Heart left ventricle (tissue), 13 donors: ENCODE measurements around the gene TMEFF1.

Experiments used
- CTCF ChIP-seq, 12 donors: fragments of 200-600 bp; sonication (generic) in 4 of 12; IDR thresholded peaks; one replicate each; pipeline versions ENCODE4 v1.5.0 to v1.8.0; 2018 to 2022; ENCODE audit warnings: antibody characterized with exemption in 12 of 12, mild to moderate bottlenecking in 5 of 12
- POLR2A ChIP-seq, 2 donors: fragments of 450-650 bp; IDR thresholded peaks; one replicate each; pipeline ENCODE4 v1.6.1; 2017; ENCODE audit warnings: antibody characterized with exemption in 2 of 2, mild to moderate bottlenecking in 2 of 2, moderate library complexity in 2 of 2
- donor health status: ischemic (EF 13 %, LVEDD 7.1; RV severe dilation, severe dysfunction).
- donor health status: DM: no; HTN: yes; CAD: no.
- donor health status: DM: no; HTN: no; CAD: no.
- donor health status: ischemic (EF 25% LVEDD 6.9; RV normal size, moderate dysfunction).
- donor health status: ischemic (EF 25% LVEDD 5.7; RV mildly dilated, moderate dysfunction).
- donor health status: ischemic (EF 35%, LVEDD 5.7; RV mildly dilated, moderate dysfunction).
- donor health status: nonischemic (EF 11% LVEDD 7.7; RV severe dilation, severe dysfunction).
- donor health status: DM: yes; HTN: yes; CAD: no.
- donor health status: PGD.
- donor health status: ischemic (EF 29% LVEDD 5.4; RV normal size, mild dysfunction).
- donor health status: nonischemic (EF 23%, LVEDD 6.1; RV moderate dilation, normal function).

GRCh38 chr9:100590481-100590880, 117.5 kb downstream of the TMEFF1 start:
- TF ChIP-seq POLR2A (IDR thresholded peaks at IDR 0.05) = no peak
- no peak for TF ChIP-seq CTCF (IDR thresholded peaks at IDR 0.05)
